Hepatic stellate cell (primary cell): ENCODE data around the gene DUOXA1.
"Not testable (repeated sequence)": the region's sequence is repeated elsewhere in the genome, so short reads cannot be mapped to it uniquely, and the experiment has no call there.

Experiments used
- DNase-seq: peaks from one replicate; pipeline ENCODE4 v3.0.0; 2011; ENCODE audit warnings: low spot score

Gene DUOXA1

DNA sequence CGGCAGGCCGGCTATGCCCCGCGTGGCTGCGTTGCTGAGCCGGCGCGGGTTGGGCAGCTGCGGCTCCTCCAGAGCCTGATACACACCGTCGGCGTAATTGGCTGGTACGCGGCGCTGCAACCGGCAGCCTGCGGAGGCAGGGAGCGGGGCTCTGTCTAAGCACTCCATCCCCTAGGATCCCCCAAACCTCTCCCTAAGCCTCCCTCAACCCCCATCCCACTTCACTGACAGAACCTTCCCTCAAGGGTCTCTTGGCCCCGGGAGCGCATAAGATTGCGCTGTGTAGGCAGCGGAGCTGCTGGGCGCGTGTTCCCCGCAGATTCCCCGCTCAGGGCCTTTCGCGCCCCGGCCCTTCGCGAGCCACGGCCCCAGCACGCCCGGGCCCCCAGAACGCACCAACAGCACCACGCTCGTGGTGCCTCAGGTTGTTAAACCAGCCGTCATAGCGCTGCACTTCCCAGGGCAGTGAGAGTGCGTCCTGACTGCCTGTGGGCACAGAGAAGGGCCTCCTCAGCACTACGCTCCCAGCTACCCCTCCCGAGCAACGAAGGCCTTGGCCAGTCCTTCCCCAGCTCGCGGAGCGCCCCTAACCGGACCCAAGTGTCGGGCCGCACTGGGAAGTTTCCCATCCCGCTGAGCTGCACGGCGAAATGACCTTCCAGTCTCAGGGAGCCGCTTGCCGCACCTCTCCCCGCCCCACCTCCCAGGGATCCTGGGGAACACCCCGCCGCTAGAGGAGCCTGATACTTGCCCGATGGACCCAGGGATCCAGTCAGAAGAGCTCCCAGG is 16.9 kb downstream of the DUOXA1 start:
- no peak for DNase-seq

DNA sequence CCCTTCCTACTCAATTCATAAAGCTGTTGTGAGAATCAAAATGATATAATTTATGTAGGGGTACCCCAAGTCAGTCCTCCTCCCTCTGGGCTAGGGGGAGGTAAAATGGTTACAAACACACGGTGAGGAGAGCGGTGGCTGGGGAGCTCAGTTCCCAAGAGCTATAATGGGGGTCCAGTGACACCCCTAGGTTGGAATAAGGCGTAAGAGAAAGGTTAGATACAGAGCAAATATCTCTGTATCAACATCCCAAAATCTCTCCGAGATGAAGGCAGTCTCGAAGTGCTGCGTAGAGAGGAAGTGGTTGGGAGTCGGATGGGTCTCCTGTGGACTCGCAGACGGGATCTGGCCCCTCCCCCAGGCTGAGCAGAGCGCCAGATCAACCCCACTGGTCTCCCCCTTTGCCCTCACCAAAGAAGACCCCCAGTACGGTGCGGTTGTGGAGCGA is 17.5 kb downstream of the DUOXA1 start:
- DNase-seq, result no peak

DNA sequence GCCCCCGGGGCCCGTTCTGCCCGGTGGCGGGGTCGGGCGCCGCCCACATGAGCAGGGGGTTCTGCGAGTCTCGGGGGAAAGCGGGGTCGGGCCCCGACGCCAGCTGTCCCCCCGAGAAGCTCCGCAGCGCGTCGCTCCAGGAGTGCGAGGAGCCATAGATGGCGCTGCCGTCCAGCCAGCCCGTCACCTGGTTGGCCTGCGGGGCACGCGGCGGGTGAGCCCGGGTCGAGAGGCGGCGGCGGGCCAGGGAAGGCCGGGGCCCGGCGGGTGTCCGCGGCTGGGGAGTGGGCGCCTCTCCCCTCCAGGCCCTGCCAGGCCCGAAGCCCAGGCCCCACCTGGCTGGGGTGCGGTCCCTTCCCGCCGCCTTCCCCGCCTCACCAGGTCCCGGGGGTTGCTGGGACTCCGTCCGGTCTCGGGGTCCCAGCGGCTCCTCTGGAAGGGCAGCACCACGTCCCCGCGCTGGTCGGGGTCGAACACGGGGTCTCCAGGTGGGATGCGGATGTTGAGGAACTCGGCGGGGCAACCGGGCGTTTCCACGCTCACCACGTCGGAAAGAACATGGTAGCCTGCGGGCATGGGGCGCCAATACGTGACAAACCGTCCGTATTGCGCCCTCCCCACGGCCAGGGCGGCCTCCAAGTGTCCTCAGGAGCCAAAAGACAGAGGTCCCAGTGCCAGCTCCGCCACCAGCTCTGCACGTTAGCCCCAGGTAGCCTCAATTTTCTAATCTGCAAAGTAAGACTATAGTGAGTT is 18.1 kb downstream of the DUOXA1 start:
- DNase-seq, result no peak

GRCh38 chr15:45110256-45110820 is 19.3 kb downstream of the DUOXA1 start:
- DNase-seq, result no peak

- no peak for DNase-seq
Measured at GRCh38 chr15:45107941-45108630, 21.6 kb downstream of the DUOXA1 start.

- DNase-seq, result no peak
Measured at GRCh38 chr15:45106002-45106790, 23.5 kb downstream of the DUOXA1 start.

DNA sequence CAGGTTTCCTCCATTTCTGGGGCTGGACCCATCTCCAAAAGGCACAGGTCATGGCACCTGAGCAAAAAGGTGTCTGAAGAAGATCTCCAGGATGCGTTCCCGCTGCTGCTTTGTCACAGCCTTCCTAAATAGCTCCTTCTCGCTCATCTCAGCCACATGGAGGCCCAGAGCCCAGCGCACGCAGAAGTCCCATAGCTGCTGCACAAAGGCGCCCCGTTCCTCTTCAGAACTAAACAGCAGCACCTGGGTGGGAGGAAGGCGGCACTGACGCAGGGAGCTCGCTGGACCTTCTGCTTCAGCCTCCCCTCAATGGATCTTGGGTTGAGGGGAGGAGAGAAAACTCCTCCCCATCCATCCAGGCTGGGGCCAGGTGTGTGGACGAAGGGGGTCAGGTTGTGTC is 24.1 kb downstream of the DUOXA1 start:
- DNase-seq, result no peak

GRCh38 chr15:45104170-45104569 is 25.5 kb downstream of the DUOXA1 start:
- not testable (repeated sequence) for DNase-seq

- DNase-seq, result no peak
Measured at GRCh38 chr15:45102226-45102625, 27.5 kb downstream of the DUOXA1 start.

- DNase-seq, result no peak
Measured at GRCh38 chr15:45101749-45102148, 27.9 kb downstream of the DUOXA1 start.

DNA sequence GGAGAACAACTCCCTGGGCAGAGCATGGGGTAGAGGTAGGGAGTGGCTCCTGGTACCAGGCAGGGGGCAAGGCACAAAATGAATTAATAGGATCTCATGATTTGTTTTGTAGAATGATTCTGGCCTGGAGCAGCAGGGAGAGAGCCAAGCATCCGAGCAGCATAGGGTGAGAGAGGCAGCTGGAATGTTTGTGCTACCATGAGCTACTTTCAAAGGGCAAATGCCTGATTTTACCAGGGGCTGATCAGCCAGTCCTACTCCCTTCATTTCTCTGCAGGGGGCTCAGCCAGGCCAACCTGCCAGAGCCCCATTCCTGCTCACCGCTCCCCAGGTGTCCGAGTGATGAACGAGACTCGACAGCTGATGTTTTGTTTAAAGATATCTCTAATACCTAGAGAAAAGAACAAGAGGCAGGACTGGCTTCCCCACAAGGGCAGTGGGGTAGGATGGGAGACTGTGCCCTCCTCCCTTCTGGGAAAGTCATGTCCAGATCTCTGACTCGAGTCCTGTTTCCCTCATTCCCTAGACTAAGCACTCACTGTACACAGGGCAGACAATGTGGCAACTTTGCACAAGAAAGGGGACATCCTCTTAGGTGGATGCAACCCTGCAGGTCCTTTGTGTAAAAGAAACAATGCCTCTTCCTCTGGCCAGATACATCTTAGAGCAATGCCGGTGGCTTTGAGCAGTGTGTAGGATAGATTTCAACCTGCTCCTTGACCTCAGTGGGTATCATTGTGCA is 28.6 kb downstream of the DUOXA1 start:
- no peak for DNase-seq

GRCh38 chr15:45099549-45100165 is 30.0 kb downstream of the DUOXA1 start:
- DNase-seq, result no peak

GRCh38 chr15:45097466-45097865 is 32.2 kb downstream of the DUOXA1 start:
- no peak for DNase-seq

DNA sequence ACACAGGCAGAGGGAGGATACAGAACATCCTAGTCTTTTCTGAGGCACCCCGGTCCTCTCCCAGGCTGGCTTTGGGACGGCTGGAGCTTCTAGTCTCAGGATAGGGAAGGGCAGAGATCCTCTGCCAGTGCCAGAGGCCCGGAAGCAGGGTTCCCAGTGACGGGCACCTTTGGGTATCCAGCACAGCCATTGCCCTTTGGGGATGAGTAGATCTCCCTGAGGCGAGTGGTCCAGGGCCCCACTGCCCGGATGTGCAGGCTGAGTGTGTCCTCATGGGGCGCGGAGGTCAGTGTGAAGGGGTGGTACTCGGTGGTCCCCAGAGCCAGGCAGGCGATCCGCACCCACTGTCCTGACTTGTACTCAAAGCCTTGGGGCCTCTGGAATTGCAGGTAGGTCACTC is 34.0 kb downstream of the DUOXA1 start:
- DNase-seq, result no peak

DNA sequence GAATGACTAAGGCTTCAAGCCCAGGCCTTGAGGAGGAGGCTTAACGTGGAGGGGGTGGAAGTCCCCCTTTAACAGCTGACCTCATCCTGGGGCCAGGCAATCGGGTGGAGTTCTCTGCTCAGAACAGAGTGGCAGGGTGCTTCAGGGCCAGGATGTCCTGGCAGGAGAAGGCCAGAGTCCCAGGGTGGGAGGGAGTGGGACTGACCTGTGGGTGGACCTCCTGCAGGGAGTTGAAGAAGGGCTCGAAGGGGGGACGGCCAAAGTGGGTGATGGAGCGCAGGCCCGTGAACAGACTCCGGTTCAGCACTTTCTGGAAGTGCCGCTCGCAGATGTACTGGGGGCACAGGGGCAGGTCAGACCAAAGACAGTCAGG is 35.3 kb downstream of the DUOXA1 start:
- DNase-seq, result no peak

- no peak for DNase-seq
Measured at GRCh38 chr15:45093622-45094357, 35.9 kb downstream of the DUOXA1 start.

- no peak for DNase-seq
Measured at GRCh38 chr15:45093013-45093412, 36.7 kb downstream of the DUOXA1 start.

- no peak for DNase-seq
Measured at GRCh38 chr15:45091576-45091975, 38.1 kb downstream of the DUOXA1 start.

GRCh38 chr15:45091161-45091560 is 38.5 kb downstream of the DUOXA1 start:
- DNase-seq, result no peak
